A549 (cell line): ENCODE data around the gene WDR33.

Experiments
- BHLHE40 ChIP-seq: IDR thresholded peaks from 2 replicates; pipeline ENCODE4 v1.6.1; 2012; ENCODE audit warnings: low read depth, low read length, inconsistent platforms
- CBX2 ChIP-seq: fragments of 200-600 bp; sonication (generic); IDR thresholded peaks from 2 replicates; pipeline ENCODE4 v1.6.1; 2016; ENCODE audit warnings: low read depth, mild to moderate bottlenecking, borderline replicate concordance
- CTCF ChIP-seq: fragments of >200 bp; sonication (Bioruptor Twin); formaldehyde crosslinking; IDR thresholded peaks from 3 replicates; pipeline ENCODE4 v1.5.1; 2016
- EHMT2 ChIP-seq: fragments of 200-600 bp; sonication (generic); IDR thresholded peaks from 2 replicates; pipeline ENCODE4 v1.6.1; 2016; ENCODE audit warnings: antibody characterized with exemption, low read depth, mild to moderate bottlenecking, moderate library complexity
- ELK1 ChIP-seq: fragments of 150-350 bp; IDR thresholded peaks from 2 replicates; pipeline ENCODE4 v1.6.1; 2014; ENCODE audit warnings: low read depth, mild to moderate bottlenecking, low read length
- EP300 ChIP-seq, 2 experiments: fragments of >200 bp; sonication (Bioruptor Twin); formaldehyde crosslinking; IDR thresholded peaks; 2 replicates in 1 of 2; 3 replicates in 1 of 2; pipeline ENCODE4 v1.6.1; 2016 to 2017
- HDAC2 ChIP-seq: fragments of 200-600 bp; sonication (generic); IDR thresholded peaks from 2 replicates; pipeline ENCODE4 v1.6.1; 2016
- JUNB ChIP-seq: fragments of >200 bp; sonication (Bioruptor Twin); formaldehyde crosslinking; IDR thresholded peaks from 2 replicates; pipeline ENCODE4 v1.6.1; 2016
- MYC ChIP-seq: IDR thresholded peaks from 2 replicates; pipeline ENCODE4 v1.6.1; 2012; ENCODE audit warnings: mild to moderate bottlenecking, inconsistent platforms, low read length, improper control_type of control experiment, borderline replicate concordance
- POLR2AphosphoS2 ChIP-seq: conservative IDR thresholded peaks from 2 replicates; pipeline ENCODE4 v1.6.1; 2012; ENCODE audit warnings: low read length, improper control_type of control experiment, inconsistent platforms
- RCOR1 ChIP-seq: fragments of 150-350 bp; IDR thresholded peaks from 2 replicates; pipeline ENCODE4 v1.6.1; 2014; ENCODE audit warnings: antibody characterized with exemption, low read length, low read depth
- RFX5 ChIP-seq: fragments of 450-650 bp; IDR thresholded peaks from 2 replicates; pipeline ENCODE4 v1.7.1; 2014; ENCODE audit warnings: antibody characterized with exemption, mild to moderate bottlenecking, moderate library complexity

- no peak for TF ChIP-seq RCOR1
- no peak for TF ChIP-seq BHLHE40
- TF ChIP-seq RFX5 = no peak
- no peak for TF ChIP-seq MYC
- TF ChIP-seq EP300 (IDR thresholded peaks at IDR 0.05) = no peak
- no peak for TF ChIP-seq ELK1
- no peak for TF ChIP-seq POLR2AphosphoS2
- TF ChIP-seq CTCF = no peak
- TF ChIP-seq CBX2 = no peak
- TF ChIP-seq HDAC2 = no peak
- TF ChIP-seq EHMT2 = no peak
- TF ChIP-seq JUNB = no peak
Observed at GRCh38 chr2:127722807-127723206, 88.2 kb downstream of the WDR33 start.
